ENCODE results near the gene CHST15. TPM values are rescaled to one million over a fixed set of nuclear protein-coding genes. Genes with fewer than 3 reads are reported as not detected.
"Not testable (repeated sequence)": the region's sequence is repeated elsewhere in the genome, so short reads cannot be mapped to it uniquely, and the experiment has no call there.

The CHST15 gene
- total RNA-seq, 4 donors from 2014 or later, result 43.2 to 104 (median 81.5) TPM

- Histone ChIP-seq H3K4me3 (replicated peaks in 1 of 3) (no peak overlapping the region), H3K4me1 (peaks cover 20 to 28% of the 10 kb centered on the region in 2 donors), H3K36me3 (no peaks in the 10 kb centered on the region), H3K27ac (peak overlapping the region in 2 of 3 donors; percentile 4 to 97), H3K9me3 (no peaks in the 10 kb centered on the region), H3K27me3 (no peaks in the 10 kb centered on the region)
- DNase-seq, result no peak
- intact Hi-C loops (cut with DNase I), result no loop called here
- TF ChIP-seq POLR2A (IDR thresholded peaks at IDR 0.05) (no peak), CTCF (IDR thresholded peaks at IDR 0.05) (no peak)
- WGBS, 2 donors, result 62 to 69% methylated on average over 6 of the region's 6 CpGs
These were observed 1.7 kb upstream of the CHST15 start for GRCh38 chr10:124095096-124095495.

GRCh38 chr10:124094419-124094785 lies 1.0 kb upstream of the CHST15 start:
- intact Hi-C loops (cut with DNase I), result no loop called here
- peak overlapping the region in 1 of 3 donors; percentile 66 for H3K4me3 ChIP-seq (replicated peaks in 1 of 3)
- no peaks in the 10 kb centered on the region for H3K36me3 ChIP-seq
- peak overlapping the region; percentile 83 to 97 (median 93) for H3K27ac ChIP-seq
- 48% methylated on average over 11 of the region's 11 CpGs for WGBS, 2 donors
- peaks cover 27 to 35% of the 10 kb centered on the region in 2 donors for H3K4me1 ChIP-seq
- no peak for DNase-seq
- no peaks in the 10 kb centered on the region for H3K9me3 ChIP-seq
- no peak for TF ChIP-seq CTCF (IDR thresholded peaks at IDR 0.05)
- TF ChIP-seq POLR2A (IDR thresholded peaks at IDR 0.05), result no peak
- H3K27me3 ChIP-seq, result no peaks in the 10 kb centered on the region

GRCh38 chr10:124093774-124094418 lies 498 bp upstream of the CHST15 start:
- H3K9me3 ChIP-seq; intact Hi-C loops (cut with DNase I); H3K27me3 ChIP-seq; H3K36me3 ChIP-seq: not testable (repeated sequence)
- peaks cover 32 to 40% of the 10 kb centered on the region in 2 donors for H3K4me1 ChIP-seq
- 10 to 11% methylated on average over 35 to 39 of the region's 39 CpGs for WGBS, 2 donors
- peak overlapping the region; percentile 83 to 97 (median 93) for H3K27ac ChIP-seq
- DNase-seq, result peak; percentile 30 to 37
- peak overlapping the region; percentile 42 to 66 (median 50) for H3K4me3 ChIP-seq (replicated peaks in 1 of 3)

GRCh38 chr10:124092250-124092859 lies 1.0 kb downstream of the CHST15 start:
- TF ChIP-seq POLR2A (IDR thresholded peaks at IDR 0.05), result peak in 1 of 2 donors; percentile 34
- no peak for TF ChIP-seq CTCF (IDR thresholded peaks at IDR 0.05)
- no peaks in the 10 kb centered on the region for H3K9me3 ChIP-seq
- H3K27me3 ChIP-seq, result no peaks in the 10 kb centered on the region
- intact Hi-C loops (cut with DNase I), result no loop called here
- DNase-seq, result peak; percentile 67 to 73
- H3K4me3 ChIP-seq (replicated peaks in 1 of 3), result peak overlapping the region; percentile 24 to 66 (median 50)
- H3K27ac ChIP-seq, result peak overlapping the region; percentile 83 to 97 (median 93)
- 0 to 3% methylated on average over 6 to 15 of the region's 70 CpGs for WGBS, 2 donors
- H3K36me3 ChIP-seq, result no peaks in the 10 kb centered on the region
- peaks cover 37 to 56% of the 10 kb centered on the region in 2 donors for H3K4me1 ChIP-seq

GRCh38 chr10:124091646-124092249 lies 1.6 kb downstream of the CHST15 start:
- DNase-seq, result peak; percentile 32 to 39
- Histone ChIP-seq H3K4me1 (peaks cover 37 to 62% of the 10 kb centered on the region in 2 donors), H3K36me3 (no peaks in the 10 kb centered on the region), H3K27ac (peak overlapping the region; percentile 83 to 97 (median 93)), H3K9me3 (no peaks in the 10 kb centered on the region), H3K27me3 (no peaks in the 10 kb centered on the region), H3K4me3 (replicated peaks in 1 of 3) (peak overlapping the region; percentile 24 to 66 (median 50))
- no peak for TF ChIP-seq CTCF (IDR thresholded peaks at IDR 0.05)
- TF ChIP-seq POLR2A (IDR thresholded peaks at IDR 0.05), result no peak
- intact Hi-C loops (cut with DNase I), result no loop called here
- WGBS, 2 donors, result 0 to 3% methylated on average over 14 to 20 of the region's 55 CpGs
